Non-pigmented ciliary epithelial cell (primary cell): ENCODE data around the gene CCNY.

Experiments used
- DNase-seq: peaks from one replicate; pipeline ENCODE4 v3.0.0-alpha.2; 2010; ENCODE audit warnings: low read depth

The CCNY gene

GRCh38 chr10:35355971-35356724 lies 19.8 kb downstream of the CCNY start:
- DNase-seq, result no peak

GRCh38 chr10:35356725-35357092 lies 20.4 kb downstream of the CCNY start:
- DNase-seq, result no peak

GRCh38 chr10:35359056-35359455 lies 22.7 kb downstream of the CCNY start:
- no peak for DNase-seq

GRCh38 chr10:35359873-35360272 lies 23.6 kb downstream of the CCNY start:
- DNase-seq, result no peak

GRCh38 chr10:35362701-35363350 lies 26.5 kb downstream of the CCNY start:
- no peak for DNase-seq

GRCh38 chr10:35363587-35363986 lies 27.3 kb downstream of the CCNY start:
- DNase-seq, result no peak

GRCh38 chr10:35364808-35365207 lies 28.5 kb downstream of the CCNY start:
- no peak for DNase-seq

- DNase-seq, result no peak
Observed at GRCh38 chr10:35365994-35366393, 29.7 kb downstream of the CCNY start.

GRCh38 chr10:35367107-35367859 lies 31.0 kb downstream of the CCNY start:
- DNase-seq, result no peak

- DNase-seq, result no peak
Observed at GRCh38 chr10:35367982-35368381, 31.7 kb downstream of the CCNY start.

GRCh38 chr10:35368485-35369048 lies 32.3 kb downstream of the CCNY start:
- no peak for DNase-seq

- no peak for DNase-seq
Observed at GRCh38 chr10:35369049-35369611, 32.8 kb downstream of the CCNY start.

GRCh38 chr10:35371731-35372130 lies 35.4 kb downstream of the CCNY start:
- no peak for DNase-seq

- no peak for DNase-seq
Observed at GRCh38 chr10:35372329-35372728, 36.0 kb downstream of the CCNY start.

- DNase-seq, result no peak
Observed at GRCh38 chr10:35375091-35375765, 38.9 kb downstream of the CCNY start.

GRCh38 chr10:35377050-35377728 lies 40.9 kb downstream of the CCNY start:
- no peak for DNase-seq

GRCh38 chr10:35378541-35379210 lies 42.4 kb downstream of the CCNY start:
- DNase-seq, result no peak

- no peak for DNase-seq
Observed at GRCh38 chr10:35379226-35380137, 43.2 kb downstream of the CCNY start.

GRCh38 chr10:35382096-35382495 lies 45.8 kb downstream of the CCNY start:
- DNase-seq, result no peak
